Embryonic facial prominence (tissue), 1 donor: Measurements from ENCODE around the gene TMEM120B.

Experiments used
- DNase-seq: peaks from one replicate; pipeline ENCODE4 v3.0.0-alpha.2; 2016; ENCODE audit errors: extremely low spot score

The TMEM120B gene

DNA sequence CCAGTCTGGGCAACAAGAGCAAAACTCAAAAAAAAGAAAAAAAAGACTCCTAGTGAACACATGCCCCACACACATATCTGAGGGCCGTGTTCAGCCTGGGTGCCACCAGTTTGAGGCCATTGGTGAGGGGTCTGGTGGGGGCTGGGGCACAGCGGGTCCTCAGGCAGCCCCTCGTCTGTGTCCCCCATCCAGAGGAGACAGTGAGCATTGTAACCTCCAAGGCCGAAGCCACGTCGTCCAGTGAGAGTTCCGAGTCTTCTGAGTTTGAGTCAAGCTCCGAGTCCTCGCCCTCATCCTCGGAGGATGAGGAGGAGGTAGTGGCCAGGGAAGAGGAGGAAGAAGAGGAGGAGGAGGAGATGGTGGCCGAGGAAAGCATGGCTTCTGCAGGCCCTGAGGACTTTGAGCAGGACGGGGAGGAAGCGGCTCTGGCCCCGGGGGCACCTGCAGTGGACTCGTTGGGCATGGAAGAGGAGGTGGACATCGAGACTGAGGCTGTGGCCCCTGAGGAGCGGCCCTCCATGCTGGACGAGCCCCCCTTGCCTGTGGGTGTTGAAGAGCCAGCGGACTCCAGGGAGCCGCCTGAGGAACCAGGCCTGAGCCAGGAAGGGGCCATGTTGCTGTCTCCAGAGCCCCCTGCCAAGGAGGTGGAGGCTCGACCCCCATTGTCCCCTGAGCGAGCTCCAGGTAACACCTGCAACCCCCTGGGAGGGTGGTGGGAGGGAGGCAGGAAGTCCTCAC, 106.8 kb downstream of the TMEM120B start:
- DNase-seq: no peak

DNA sequence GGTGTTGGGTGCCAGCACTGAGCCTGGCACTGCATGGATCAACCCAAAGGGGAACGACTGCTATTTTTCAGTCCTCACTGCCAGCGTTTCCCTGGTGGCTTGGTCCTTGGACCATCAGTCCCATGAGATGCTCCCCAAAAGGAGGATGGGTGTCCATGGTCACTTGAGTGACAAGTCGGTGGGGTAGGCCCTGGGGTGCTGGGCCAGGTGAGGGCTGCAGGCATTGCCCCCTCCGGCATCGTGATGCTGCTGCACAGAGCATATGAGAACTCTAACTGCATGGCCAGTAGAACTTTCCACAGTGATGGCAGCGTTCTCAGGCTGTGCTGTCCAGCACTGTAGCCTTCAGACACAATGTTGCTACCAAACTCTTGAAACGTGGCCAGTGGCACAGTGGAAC, 107.5 kb downstream of the TMEM120B start:
- no peak for DNase-seq

DNA sequence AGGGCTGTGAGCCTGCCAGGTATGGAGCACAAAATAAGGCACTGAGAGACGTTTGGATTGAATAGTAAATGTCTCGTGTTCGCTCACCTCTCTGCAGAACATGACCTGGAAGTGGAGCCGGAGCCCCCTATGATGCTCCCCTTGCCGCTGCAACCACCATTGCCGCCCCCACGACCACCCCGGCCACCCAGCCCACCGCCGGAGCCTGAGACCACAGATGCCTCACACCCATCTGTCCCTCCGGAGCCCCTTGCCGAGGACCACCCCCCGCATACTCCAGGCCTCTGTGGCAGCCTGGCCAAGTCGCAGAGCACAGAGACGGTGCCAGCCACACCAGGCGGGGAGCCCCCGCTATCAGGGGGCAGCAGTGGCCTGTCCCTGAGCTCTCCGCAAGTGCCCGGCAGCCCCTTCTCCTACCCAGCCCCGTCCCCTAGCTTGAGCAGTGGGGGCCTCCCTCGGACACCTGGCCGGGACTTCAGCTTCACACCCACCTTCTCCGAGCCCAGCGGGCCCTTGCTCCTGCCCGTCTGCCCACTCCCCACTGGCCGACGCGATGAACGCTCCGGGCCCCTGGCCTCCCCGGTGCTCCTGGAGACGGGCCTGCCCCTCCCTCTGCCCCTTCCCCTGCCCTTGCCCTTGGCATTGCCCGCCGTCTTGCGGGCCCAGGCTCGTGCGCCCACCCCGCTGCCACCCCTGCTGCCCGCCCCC, 110.0 kb downstream of the TMEM120B start:
- DNase-seq: no peak

DNA sequence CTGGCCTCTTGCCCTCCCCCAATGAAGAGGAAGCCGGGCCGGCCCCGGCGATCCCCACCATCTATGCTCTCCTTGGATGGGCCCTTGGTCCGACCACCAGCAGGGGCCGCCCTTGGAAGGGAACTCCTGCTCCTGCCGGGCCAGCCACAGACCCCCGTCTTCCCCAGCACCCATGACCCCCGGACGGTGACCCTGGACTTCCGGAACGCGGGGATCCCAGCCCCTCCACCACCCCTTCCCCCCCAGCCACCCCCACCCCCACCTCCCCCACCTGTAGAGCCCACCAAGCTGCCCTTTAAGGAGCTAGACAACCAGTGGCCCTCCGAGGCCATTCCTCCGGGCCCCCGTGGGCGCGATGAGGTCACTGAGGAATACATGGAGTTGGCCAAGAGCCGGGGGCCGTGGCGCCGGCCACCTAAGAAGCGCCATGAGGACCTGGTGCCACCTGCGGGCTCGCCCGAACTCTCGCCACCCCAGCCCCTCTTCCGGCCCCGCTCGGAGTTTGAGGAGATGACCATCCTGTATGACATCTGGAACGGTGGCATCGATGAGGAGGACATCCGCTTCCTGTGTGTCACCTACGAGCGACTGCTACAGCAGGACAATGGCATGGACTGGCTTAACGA, 110.7 kb downstream of the TMEM120B start:
- DNase-seq: no peak

DNA sequence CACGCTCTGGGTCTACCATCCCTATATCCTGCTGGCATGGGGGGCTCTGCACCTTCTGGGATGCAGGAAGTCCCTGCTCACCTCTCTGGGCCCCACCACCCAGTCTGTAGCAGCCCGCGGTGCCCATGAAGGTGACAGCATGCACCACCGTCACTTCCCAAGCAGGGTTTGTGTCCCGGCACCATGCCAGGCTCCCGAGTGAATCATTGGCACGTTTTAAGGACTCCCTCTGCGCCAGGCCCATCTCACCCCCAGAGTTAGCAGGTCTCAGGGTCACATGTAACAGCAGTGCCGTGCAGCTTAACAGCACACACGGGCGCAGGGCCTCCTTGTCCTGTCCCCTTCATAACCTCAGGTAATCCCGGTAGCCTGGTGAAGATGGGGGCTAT, 111.2 kb downstream of the TMEM120B start:
- DNase-seq: no peak

DNA sequence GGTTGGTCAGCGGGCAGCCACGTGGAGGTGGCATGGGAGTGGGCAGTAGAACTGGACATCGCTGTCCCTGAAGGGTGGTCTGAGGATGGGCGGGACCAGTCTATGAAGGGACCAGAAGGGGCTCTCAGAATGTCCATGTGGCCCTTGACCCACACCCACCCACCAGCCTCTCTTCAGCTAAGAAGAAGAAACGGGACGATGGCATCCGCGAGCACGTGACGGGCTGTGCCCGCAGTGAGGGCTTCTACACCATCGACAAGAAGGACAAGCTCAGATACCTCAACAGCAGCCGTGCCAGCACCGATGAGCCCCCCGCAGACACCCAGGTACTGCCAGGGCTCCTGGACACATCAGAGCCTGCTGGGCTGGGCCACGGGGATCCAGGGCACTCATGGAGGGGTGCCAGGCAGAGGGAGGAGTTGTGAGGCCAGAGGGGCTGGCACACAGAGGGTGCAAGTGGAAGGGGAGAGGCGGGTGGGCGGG, 112.5 kb downstream of the TMEM120B start:
- no peak for DNase-seq

DNA sequence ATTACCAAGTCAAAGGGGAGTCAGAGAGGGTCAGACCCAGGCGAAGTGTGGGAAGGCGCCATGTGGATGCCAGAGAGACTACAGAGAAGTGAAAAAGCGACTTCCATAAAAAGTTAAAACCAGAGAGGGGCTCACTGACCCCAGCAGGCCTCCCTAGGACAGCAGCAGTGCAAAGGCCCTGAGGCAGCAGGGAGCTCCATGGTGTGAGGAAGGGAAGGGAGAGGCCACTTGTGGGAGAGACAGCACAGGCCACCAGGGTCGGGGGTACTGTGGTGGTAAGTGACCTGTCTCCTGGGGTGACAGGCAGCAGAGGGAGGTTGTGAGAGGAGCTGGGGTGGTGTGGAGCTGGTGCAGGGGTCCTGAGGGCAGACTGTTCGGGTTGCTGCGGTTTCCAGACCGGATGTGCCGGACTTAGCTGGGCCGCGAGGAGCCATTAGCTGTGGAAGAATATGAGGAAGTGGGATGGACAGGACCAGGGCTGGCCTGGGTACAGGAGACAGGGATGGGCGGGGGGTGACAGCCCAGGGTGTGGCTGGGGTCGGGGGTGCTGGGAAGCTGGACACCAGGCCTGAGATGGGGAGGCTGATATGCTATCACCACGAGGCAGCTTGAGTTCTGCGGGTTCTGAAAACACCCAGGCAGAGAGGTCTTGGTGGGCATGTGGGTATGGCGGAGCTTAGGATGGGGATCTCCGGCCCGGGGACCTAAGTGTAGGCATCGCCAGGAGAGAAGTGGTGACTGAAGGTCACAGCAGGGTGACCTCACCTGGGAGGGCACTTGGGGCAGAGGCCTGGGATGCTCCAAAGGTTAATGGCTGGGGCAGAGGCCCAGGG, 114.0 kb downstream of the TMEM120B start:
- no peak for DNase-seq

DNA sequence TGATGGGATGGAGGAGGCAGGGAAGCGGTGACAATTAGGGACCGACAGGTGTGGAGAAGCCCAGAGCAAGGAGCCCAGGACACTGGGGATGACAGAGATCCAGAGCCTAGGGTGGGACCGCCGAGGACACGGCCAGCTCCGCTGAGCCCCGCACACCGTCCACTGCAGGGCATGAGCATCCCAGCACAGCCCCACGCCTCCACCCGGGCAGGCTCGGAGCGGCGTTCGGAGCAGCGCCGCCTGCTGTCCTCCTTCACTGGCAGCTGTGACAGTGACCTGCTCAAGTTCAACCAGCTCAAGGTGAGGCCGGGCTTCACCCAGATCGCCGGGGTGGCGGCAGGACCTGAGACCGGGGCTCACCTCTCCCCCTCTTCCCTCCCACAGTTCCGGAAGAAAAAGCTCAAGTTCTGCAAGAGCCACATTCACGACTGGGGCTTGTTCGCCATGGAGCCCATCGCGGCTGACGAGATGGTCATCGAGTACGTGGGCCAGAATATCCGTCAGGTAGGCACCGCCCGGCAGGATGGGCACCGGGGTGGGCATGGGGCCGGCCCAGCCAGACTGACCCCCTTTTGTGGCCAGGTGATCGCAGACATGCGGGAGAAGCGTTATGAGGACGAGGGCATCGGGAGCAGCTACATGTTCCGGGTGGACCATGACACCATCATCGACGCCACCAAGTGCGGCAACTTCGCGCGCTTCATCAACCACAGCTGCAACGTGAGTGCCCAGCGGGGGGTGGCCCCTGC, 115.0 kb downstream of the TMEM120B start:
- no peak for DNase-seq

DNA sequence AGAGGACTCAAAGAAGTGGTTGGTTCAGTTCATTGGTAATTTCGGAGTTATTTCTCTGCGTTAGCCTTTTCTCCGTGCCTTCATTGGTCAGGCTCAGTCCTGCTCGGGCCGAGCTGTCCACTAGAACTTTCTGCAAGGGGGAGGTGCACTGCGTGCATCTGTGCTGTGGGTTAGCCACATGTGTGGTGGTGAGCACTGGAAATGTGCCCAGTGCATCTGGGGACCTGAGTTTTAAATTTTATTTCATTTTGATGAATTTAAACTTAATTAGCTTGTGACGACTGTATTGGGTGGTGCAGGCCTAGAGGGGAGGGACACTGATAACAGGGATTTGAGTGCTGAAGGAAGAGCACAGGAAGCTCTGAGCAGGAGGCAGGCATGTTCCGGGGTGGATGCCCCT, 115.8 kb downstream of the TMEM120B start:
- DNase-seq: no peak

DNA sequence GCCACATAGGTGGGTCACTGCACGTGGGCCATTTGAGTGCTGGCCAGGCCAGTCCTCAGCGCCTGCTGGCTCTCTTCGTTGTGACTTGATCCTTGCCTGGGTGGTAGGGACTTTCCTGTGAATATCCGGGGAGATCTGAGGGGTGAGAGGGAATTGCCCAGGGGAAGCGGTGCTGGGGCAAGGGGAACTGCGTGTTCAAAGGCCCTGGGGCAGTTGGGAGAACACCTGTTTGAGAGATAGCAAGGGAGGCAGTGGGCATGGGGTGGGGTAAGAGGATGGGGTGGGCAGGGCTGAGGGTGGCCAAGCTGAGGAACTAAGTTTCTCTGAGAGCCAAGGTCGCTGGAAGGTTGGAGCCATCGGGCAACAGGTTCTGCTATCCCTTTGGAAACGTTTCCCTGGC, 116.3 kb downstream of the TMEM120B start:
- no peak for DNase-seq

DNA sequence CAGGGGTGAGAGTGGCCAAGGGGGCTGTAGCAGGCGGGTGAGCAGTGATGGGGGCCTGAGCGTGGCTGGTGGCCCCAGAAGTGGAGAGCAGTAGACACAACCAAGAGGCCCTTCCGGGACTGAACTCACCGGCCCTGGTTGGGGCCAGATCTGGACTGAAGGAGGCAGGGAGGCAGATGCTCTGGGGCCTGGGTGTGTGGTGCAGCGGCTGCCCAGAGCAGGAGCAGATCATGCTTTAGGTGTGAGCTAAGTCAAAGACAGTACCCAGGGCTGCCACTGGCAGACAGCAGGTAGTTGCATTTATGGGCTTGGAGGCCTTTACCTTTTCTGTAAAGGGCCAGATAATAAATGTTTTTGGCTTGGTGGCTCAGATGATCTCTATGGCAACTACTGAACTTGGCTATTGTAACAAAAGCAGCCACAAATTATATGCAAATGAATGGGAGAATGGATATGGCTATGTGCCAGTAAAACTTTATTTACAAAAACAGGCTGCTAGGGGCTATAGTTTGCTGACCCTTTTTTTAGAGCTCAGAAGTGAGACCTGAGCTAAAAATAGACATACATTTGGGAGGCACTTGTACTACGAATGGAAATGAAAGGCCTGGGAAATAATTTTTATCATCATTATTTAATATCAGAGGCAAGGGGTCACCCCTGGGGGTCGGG, 116.8 kb downstream of the TMEM120B start:
- no peak for DNase-seq

DNA sequence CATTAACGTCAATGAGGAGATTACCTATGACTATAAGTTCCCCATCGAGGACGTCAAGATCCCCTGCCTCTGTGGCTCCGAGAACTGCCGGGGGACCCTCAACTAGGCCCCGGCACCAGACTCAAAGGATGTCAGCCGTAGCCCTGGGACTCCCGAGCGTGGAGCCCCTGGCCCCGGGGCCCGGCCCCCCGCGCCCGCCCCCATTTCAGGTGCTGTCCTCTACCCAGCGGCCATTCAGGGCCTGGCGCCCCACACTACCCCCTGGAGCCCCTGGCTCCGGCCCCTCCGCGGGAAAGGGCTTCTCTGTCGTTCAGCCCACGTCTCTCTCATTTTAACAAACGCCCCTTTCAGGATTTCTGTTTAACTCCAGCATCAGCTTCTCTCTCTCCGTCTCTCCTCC, 117.6 kb downstream of the TMEM120B start:
- DNase-seq: no peak

DNA sequence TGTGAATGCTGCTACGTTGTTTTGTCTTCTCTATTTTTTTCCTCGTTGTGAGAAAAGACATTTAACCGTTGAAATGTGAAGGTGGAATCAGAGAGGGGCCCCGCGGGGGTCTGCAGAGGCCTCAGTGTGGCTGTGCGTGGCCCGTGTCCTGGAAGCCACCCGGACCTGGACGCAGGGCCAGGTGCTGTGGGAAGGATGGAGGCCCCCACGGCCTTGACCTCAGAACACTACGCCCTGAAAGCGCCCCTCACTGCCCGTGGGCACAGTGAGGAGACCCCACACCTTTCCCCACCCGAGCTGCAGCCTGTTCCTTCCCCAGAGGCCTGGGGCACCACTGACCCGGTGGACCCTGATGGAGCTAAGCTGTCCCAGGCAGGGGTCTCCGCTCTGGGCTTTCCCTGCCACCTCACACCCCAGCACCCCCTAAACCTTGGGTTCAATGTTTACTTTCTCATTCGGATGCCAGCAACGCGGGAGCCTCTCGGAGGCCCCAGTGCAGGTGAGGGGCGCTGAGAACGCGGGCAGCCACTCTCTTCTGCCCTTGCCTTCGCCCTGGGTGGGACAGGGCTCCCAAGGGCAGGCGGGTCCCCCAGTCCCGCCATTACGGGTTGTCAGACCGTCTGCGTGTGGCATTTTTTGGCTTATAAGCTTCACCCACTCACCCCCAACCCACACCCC, 118.2 kb downstream of the TMEM120B start:
- DNase-seq: no peak
